ENCODE measurements around the gene EFNA2. TPM values are rescaled to one million over a fixed set of nuclear protein-coding genes. Genes with fewer than 3 reads are reported as not detected.
A peak's percentile ranks its signal among the peaks of the same experiment; 100 is the strongest.

EFNA2 gene
- total and polyA plus RNA-seq, 8 donors = 0.15 to 21.1 (median 0.55) TPM; not detected in 5

DNA sequence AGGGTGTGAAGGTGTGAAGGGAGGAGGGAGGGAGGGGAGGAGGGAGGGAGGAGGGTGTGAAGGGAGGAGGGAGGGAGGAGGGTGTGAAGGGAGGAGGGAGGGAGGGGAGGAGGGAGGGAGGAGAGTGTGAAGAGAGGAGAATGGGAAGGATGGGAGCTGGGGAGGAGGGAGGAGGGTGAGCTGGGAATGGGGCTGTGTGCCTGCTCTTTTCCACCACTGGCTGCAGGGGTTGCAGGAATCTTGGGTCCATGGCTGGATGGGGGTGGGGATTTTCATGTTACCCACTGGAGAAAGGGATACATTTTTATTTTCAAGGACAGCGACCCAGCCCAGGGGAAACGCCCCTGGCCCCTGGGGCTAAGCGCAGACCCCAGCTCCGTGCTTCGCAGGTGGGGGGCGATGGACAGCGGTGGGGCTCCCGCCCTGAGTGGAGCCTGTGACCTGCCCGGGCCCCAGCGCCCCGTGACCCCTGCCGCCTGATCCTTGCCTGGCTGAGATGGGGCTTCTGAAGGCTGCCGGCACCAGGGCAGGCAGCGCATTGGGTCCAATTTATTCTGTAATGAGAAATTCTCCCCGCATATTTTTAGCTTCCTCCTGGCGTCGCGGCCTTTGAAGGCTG, 3.0 kb upstream of the EFNA2 start:
- peaks cover 17 to 57% (median 45%) of the 10 kb centered on the region in 3 donors for H3K27me3 ChIP-seq
- no peak overlapping the region for H3K27ac ChIP-seq
- intact Hi-C loops (cut with DNase I; ENCODE audit: low total_unique reads) = loop anchor here (10.0 kb wide), 1 partner anchor 82 kb away; no protein-coding TSS in a partner anchor
- TF ChIP-seq, protein P1, sequence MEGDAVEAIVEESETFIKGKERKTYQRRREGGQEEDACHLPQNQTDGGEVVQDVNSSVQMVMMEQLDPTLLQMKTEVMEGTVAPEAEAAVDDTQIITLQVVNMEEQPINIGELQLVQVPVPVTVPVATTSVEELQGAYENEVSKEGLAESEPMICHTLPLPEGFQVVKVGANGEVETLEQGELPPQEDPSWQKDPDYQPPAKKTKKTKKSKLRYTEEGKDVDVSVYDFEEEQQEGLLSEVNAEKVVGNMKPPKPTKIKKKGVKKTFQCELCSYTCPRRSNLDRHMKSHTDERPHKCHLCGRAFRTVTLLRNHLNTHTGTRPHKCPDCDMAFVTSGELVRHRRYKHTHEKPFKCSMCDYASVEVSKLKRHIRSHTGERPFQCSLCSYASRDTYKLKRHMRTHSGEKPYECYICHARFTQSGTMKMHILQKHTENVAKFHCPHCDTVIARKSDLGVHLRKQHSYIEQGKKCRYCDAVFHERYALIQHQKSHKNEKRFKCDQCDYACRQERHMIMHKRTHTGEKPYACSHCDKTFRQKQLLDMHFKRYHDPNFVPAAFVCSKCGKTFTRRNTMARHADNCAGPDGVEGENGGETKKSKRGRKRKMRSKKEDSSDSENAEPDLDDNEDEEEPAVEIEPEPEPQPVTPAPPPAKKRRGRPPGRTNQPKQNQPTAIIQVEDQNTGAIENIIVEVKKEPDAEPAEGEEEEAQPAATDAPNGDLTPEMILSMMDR (IDR thresholded peaks at IDR 0.05) = no peak
- DNase-seq = no peak
- H3K9me3 ChIP-seq = no peaks in the 10 kb centered on the region
- 75 to 84% (median 80%) methylated on average over 15 to 18 of the region's 18 CpGs for WGBS, 5 donors
- H3K4me3 ChIP-seq = no peak overlapping the region
- H3K36me3 ChIP-seq = peaks cover 14 to 23% (median 18%) of the 10 kb centered on the region in 4 donors
- H3K4me1 ChIP-seq = peaks cover 0 to 60% (median 34%) of the 10 kb centered on the region in 4 donors

DNA sequence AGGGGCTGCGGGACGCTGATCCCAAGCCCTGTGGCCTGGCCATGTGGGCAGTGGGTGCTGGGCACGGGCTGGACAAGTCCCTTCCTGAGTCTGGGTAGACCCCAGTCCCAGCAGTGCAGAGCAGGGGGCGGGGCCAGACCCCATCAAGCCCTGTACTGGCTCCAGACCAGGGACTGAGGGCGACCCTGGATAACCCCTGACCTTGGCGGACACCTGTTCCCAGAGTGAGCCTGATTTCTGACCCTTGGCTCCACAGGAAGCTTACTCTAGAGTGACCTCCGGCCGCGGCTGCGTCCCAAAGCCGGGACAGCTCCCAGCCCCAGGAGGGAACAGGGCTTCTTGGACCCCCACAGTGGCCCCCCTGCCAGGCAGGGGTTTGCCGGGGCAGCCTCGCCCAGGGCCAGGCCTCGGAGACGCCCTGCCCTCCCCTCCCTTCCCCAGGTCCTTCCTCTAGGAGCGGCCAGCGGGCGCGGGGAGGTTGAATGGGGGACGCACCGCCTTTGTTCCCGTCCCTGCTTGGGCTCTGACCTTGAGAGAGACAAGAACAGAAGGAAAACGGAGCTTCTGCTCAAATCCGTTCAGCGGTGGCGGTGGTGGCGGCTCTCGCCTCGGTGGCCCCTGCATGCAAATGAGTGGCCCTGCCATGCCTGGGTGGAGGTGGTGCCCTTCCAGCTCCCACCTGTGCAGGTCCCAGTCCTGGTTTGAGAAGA, 2.3 kb upstream of the EFNA2 start:
- Histone ChIP-seq H3K4me1 (peaks cover 0 to 53% (median 37%) of the 10 kb centered on the region in 4 donors), H3K9me3 (no peaks in the 10 kb centered on the region), H3K27ac (no peak overlapping the region), H3K27me3 (peaks cover 21 to 64% (median 51%) of the 10 kb centered on the region in 3 donors), H3K4me3 (no peak overlapping the region), H3K36me3 (peaks cover 12 to 16% (median 13%) of the 10 kb centered on the region in 4 donors)
- peak in 1 of 2 donors; percentile 45 for DNase-seq
- intact Hi-C loops (cut with DNase I; ENCODE audit: low total_unique reads) = loop anchor here (10.0 kb wide), 1 partner anchor 81 kb away; no protein-coding TSS in a partner anchor
- TF ChIP-seq POLR2A (IDR thresholded peaks at IDR 0.05) = no peak
- no peak for TF ChIP-seq EP300 (IDR thresholded peaks at IDR 0.05)
- no peak for TF ChIP-seq POLR2AphosphoS5 (IDR thresholded peaks at IDR 0.05)
- TF ChIP-seq, protein P1 (IDR thresholded peaks at IDR 0.05) = no peak
- 46 to 67% (median 57%) methylated on average over 13 to 29 of the region's 29 CpGs for WGBS, 5 donors

DNA sequence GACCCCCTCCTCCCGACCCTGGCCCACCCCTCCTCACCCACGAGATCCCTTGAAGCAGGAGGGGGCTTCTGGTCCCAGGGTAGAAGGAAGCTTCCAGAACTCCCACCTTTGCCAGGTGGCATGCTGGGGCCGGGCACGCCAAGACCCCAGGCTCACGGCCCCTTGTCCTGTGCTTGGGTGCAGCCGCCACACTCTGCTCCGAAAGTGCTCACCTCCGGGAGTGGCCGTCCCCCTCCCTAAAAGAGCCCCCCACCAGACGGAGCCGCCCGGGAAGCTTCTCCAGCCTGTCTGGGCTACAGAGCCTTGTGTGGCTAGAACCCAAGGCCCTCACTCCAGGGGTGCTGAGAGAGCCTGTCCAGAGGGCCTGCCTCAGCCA, 1.8 kb upstream of the EFNA2 start:
- Histone ChIP-seq H3K27me3 (peaks cover 21 to 69% (median 57%) of the 10 kb centered on the region in 3 donors), H3K36me3 (peaks cover 6 to 11% (median 8%) of the 10 kb centered on the region in 4 donors), H3K4me1 (peaks cover 0 to 52% (median 37%) of the 10 kb centered on the region in 4 donors), H3K4me3 (no peak overlapping the region), H3K9me3 (no peaks in the 10 kb centered on the region), H3K27ac (no peak overlapping the region)
- WGBS, 5 donors = 50 to 83% (median 74%) methylated on average over 2 to 12 of the region's 12 CpGs
- DNase-seq = no peak
- no peak for TF ChIP-seq POLR2A (IDR thresholded peaks at IDR 0.05)
- TF ChIP-seq, protein P1 (IDR thresholded peaks at IDR 0.05) = no peak
- no peak for TF ChIP-seq EP300 (IDR thresholded peaks at IDR 0.05)
- TF ChIP-seq POLR2AphosphoS5 (IDR thresholded peaks at IDR 0.05) = no peak
- intact Hi-C loops (cut with DNase I; ENCODE audit: low total_unique reads) = loop anchor here (10.0 kb wide), 1 partner anchor 81 kb away; no protein-coding TSS in a partner anchor

DNA sequence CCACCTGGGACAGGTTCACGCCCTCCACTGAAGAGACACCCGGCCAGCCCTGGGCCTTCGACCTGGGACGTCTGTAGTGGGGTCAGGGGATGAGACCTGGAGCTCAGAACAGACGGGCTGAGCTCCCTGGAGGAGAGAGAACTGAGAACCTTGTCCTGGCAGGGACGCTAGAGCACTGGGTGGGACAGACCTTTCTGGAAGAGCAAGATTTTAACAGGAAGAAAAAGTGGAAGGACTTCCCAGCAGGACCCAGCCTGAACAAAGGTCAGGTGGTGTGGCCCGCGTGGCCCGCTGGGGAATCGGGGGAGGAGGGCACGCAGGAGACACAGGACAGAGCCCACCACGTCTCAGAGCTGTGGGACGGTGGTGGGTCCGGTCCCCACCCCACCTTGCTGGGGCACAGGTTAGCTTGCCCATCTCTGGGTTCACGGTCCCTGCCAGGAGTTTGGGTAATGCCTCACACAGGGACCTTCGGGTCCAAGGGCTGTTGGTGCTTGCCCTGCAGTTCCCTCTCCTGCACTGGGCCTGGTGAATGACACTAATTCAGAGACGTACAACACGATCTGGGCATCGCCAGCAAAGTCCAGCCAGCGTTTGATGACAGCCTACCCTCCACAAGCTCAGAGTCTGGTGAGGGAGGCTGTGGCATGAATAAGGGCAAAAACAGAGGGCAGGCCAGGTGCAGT, 1.2 kb upstream of the EFNA2 start:
- no peak for TF ChIP-seq POLR2A (IDR thresholded peaks at IDR 0.05)
- no peak for TF ChIP-seq EP300 (IDR thresholded peaks at IDR 0.05)
- TF ChIP-seq, protein P1 (IDR thresholded peaks at IDR 0.05) = no peak
- TF ChIP-seq POLR2AphosphoS5 (IDR thresholded peaks at IDR 0.05) = no peak
- H3K27ac ChIP-seq = no peak overlapping the region
- H3K4me1 ChIP-seq = peaks cover 0 to 52% (median 37%) of the 10 kb centered on the region in 4 donors
- intact Hi-C loops (cut with DNase I; ENCODE audit: low total_unique reads) = loop anchor here (10.0 kb wide), 1 partner anchor 80 kb away; no protein-coding TSS in a partner anchor
- H3K9me3 ChIP-seq = no peaks in the 10 kb centered on the region
- peaks cover 21 to 74% (median 62%) of the 10 kb centered on the region in 3 donors for H3K27me3 ChIP-seq
- peaks cover under 1 to 5% (median 2%) of the 10 kb centered on the region in 4 donors for H3K36me3 ChIP-seq
- no peak overlapping the region for H3K4me3 ChIP-seq
- peak in 1 of 2 donors; percentile 63 for DNase-seq
- WGBS, 5 donors = 41 to 53% (median 48%) methylated on average over 9 to 20 of the region's 20 CpGs

Data from stomach (tissue), 9 donors.